Measurements from ENCODE around the gene UIMC1. TPM values are rescaled to one million over a fixed set of nuclear protein-coding genes. Genes with fewer than 3 reads are reported as not detected.

UIMC1 gene
- total RNA-seq, 1 donor from 2014 or later: 46.6 TPM

DNA sequence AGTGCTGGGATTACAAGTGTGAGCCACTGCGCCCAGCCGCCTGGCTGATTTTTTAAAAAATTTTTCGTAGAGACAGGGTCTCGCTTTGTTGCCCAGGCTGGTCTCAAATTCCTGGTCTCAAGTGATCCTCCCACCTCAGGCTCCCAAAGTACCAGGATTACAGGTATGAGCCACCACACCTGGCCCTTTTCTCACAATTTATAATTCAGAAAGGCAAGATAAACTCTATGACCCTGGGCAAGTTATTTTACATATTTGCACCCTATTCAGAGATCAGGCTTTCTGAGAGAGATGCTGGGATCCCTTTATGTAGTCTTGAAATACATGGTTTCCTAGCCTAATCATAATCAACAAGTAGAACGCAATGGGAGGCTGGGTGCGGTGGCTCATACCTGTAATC, 36.5 kb upstream of the UIMC1 start:
- H3K27me3 Mint-ChIP-seq (ENCODE audit: low read depth): no peaks in the 10 kb centered on the region
- H3K4me1 Mint-ChIP-seq: no peaks in the 10 kb centered on the region
- H3K4me3 Mint-ChIP-seq: no peak overlapping the region
- DNase-seq (ENCODE audit: low read depth, low spot score): no peak
- no peak overlapping the region for H3K27ac Mint-ChIP-seq (ENCODE audit: unreplicated experiment)
- no peaks in the 10 kb centered on the region for H3K9me3 Mint-ChIP-seq
- peaks cover 3% of the 10 kb centered on the region for H3K36me3 Mint-ChIP-seq (ENCODE audit: low read depth)
- TF ChIP-seq, protein P1, sequence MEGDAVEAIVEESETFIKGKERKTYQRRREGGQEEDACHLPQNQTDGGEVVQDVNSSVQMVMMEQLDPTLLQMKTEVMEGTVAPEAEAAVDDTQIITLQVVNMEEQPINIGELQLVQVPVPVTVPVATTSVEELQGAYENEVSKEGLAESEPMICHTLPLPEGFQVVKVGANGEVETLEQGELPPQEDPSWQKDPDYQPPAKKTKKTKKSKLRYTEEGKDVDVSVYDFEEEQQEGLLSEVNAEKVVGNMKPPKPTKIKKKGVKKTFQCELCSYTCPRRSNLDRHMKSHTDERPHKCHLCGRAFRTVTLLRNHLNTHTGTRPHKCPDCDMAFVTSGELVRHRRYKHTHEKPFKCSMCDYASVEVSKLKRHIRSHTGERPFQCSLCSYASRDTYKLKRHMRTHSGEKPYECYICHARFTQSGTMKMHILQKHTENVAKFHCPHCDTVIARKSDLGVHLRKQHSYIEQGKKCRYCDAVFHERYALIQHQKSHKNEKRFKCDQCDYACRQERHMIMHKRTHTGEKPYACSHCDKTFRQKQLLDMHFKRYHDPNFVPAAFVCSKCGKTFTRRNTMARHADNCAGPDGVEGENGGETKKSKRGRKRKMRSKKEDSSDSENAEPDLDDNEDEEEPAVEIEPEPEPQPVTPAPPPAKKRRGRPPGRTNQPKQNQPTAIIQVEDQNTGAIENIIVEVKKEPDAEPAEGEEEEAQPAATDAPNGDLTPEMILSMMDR (conservative IDR thresholded peaks at IDR 0.05): no peak

DNA sequence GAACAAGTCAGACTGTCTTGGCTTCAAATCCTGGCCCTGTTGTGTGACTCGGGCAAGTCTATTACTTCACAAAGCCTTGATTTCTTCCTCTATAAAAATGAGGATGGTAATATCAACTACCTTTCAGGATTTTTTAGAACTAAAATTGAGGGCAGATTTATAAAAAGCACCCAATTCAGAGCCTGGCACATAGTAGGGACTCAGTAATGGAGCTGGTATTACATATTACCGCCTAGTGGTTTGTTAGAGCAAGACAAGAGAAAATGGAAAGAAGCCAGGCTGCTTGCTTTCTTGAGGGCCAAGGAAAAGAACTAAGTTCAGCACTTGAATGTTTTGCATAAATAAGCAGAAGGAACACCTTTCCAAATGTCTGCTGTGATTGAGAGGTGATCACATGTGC, 35.4 kb upstream of the UIMC1 start:
- no peak for DNase-seq (ENCODE audit: low read depth, low spot score)
- Mint-ChIP-seq H3K4me3 (no peak overlapping the region), H3K9me3 (no peaks in the 10 kb centered on the region), H3K27ac (ENCODE audit: unreplicated experiment) (no peak overlapping the region), H3K27me3 (ENCODE audit: low read depth) (no peaks in the 10 kb centered on the region), H3K36me3 (ENCODE audit: low read depth) (peaks cover 3% of the 10 kb centered on the region), H3K4me1 (no peaks in the 10 kb centered on the region)
- TF ChIP-seq, protein P1 (conservative IDR thresholded peaks at IDR 0.05): no peak

DNA sequence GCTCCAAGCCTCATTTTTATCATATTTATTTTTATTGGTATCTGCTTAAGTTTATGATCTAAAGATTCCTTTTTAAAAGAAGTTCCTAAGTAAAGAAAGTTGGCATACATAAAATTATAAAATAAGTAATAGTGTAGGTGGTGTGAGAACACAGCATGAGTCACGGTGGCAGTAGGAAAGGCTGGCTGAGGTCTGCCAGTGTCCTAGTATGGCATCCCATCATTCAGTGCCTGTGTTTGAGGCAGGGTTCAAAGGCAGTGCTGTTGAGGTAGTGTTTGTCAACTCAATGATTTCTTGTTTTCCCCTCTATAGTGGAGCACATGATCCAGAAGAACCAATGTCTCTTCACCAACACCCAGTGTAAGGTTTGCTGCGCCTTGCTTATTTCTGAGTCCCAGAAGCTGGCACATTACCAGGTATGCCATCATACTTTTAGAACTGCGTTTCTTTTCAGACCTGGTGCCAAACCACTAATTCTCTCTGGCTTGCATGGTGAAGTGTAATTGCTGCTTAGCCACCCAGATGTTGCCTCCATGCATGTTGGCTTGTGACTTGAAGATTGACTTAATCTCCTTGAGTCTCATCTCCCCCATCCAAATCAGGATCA, 34.3 kb upstream of the UIMC1 start:
- Mint-ChIP-seq H3K9me3 (no peaks in the 10 kb centered on the region), H3K27me3 (ENCODE audit: low read depth) (no peaks in the 10 kb centered on the region), H3K27ac (ENCODE audit: unreplicated experiment) (peak overlapping the region; percentile 22), H3K4me3 (no peak overlapping the region), H3K36me3 (ENCODE audit: low read depth) (peaks cover 6% of the 10 kb centered on the region), H3K4me1 (peaks cover 7% of the 10 kb centered on the region)
- TF ChIP-seq, protein P1 (conservative IDR thresholded peaks at IDR 0.05): no peak
- DNase-seq (ENCODE audit: low read depth, low spot score): no peak

DNA sequence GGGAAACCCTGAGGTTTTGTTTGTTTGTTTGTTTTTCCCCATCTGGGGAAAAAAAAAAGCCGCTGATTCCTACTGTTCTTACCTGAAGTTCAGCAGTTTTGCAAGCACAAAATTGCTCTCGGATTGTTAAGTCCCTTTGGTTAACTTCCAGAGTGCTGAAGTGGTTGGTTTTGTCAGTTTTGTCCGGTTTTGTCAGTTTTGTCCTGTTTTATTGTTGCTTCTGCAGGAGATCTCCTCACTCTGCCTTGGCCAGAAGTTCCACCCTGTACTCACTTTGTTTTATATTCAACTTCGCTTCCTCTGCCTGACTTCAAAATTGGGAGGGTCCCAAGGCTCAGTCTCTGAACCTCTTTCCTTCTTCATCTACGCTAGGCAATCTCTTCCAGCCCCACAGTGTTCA, 30.3 kb upstream of the UIMC1 start:
- no peaks in the 10 kb centered on the region for H3K9me3 Mint-ChIP-seq
- H3K27me3 Mint-ChIP-seq (ENCODE audit: low read depth): no peaks in the 10 kb centered on the region
- peaks cover 7% of the 10 kb centered on the region for H3K36me3 Mint-ChIP-seq (ENCODE audit: low read depth)
- no peak overlapping the region for H3K27ac Mint-ChIP-seq (ENCODE audit: unreplicated experiment)
- peaks cover 9% of the 10 kb centered on the region for H3K4me1 Mint-ChIP-seq
- no peak overlapping the region for H3K4me3 Mint-ChIP-seq
- TF ChIP-seq, protein P1 (conservative IDR thresholded peaks at IDR 0.05): no peak
- DNase-seq (ENCODE audit: low read depth, low spot score): no peak

DNA sequence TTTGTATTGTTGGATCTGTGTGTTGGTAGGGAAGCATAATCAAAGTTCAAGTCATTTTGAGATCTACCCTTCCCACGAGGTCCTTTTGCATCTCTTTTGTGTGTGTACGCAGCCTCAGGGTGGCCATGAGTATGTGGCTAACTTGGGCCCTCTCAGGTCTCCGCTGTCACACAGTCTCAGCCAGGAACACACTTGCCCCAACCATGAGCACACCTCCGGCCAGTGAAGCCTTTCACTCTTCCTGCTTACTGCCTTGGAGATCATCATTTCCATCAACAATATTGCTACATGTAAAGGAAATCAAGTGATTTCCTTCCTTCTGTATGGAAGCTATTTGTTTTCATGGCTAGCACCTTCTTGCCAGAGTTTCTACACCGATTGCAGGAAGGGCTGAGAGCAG, 29.9 kb upstream of the UIMC1 start:
- H3K36me3 Mint-ChIP-seq (ENCODE audit: low read depth): peaks cover 7% of the 10 kb centered on the region
- no peak overlapping the region for H3K27ac Mint-ChIP-seq (ENCODE audit: unreplicated experiment)
- DNase-seq (ENCODE audit: low read depth, low spot score): no peak
- TF ChIP-seq, protein P1 (conservative IDR thresholded peaks at IDR 0.05): no peak
- H3K27me3 Mint-ChIP-seq (ENCODE audit: low read depth): no peaks in the 10 kb centered on the region
- H3K4me3 Mint-ChIP-seq: no peak overlapping the region
- peaks cover 9% of the 10 kb centered on the region for H3K4me1 Mint-ChIP-seq
- H3K9me3 Mint-ChIP-seq: no peaks in the 10 kb centered on the region
